OCI-LY3 (cell line): Measurements from ENCODE around the gene IL17RA.

Source experiments
- H2AFZ ChIP-seq: fragments of 200-600, 300-600 bp; shearing (Covaris generic); 2 replicates; pipeline ENCODE4 v1.6.0; 2014; ENCODE audit warnings: antibody characterized with exemption, low read depth, low read length
- H3K27ac ChIP-seq: fragments of 200-600, 300-600 bp; sonication (generic); 2 replicates; pipeline ENCODE4 v1.5.1; 2014; ENCODE audit warnings: mild to moderate bottlenecking, low read length, moderate library complexity, mixed read lengths
- H3K27me3 ChIP-seq: fragments of 200-600, 300-600 bp; sonication (generic); 2 replicates; pipeline ENCODE4 v1.6.1; 2014; ENCODE audit warnings: low read depth, low read length, mixed read lengths
- H3K36me3 ChIP-seq: fragments of 200-600, 300-600 bp; sonication (generic); replicated peaks from 2 replicates; pipeline ENCODE3; 2014; ENCODE audit warnings: low read depth, low read length, mixed read lengths
- H3K4me1 ChIP-seq: fragments of 300-600, 200-600 bp; sonication (generic); 2 replicates; pipeline ENCODE4 v1.6.1; 2014; ENCODE audit warnings: low read length, mixed read lengths
- H3K4me2 ChIP-seq: fragments of 200-600, 300-600 bp; sonication (generic); 2 replicates; pipeline ENCODE4 v1.6.1; 2014; ENCODE audit warnings: low read length, mixed read lengths
- H3K4me3 ChIP-seq: fragments of 300-600, 200-600 bp; sonication (generic); 2 replicates; pipeline ENCODE4 v1.5.1; 2014; ENCODE audit warnings: antibody characterized with exemption, mild to moderate bottlenecking, low read length, moderate library complexity
- H3K79me2 ChIP-seq: fragments of 300-600, 200-600 bp; shearing (Covaris generic); 2 replicates; pipeline ENCODE4 v1.6.1; 2014; ENCODE audit warnings: mild to moderate bottlenecking, low read length, mixed read lengths
- H3K9ac ChIP-seq: fragments of 300-600, 200-600 bp; shearing (Covaris generic); 2 replicates; pipeline ENCODE4 v1.6.0; 2014; ENCODE audit warnings: mild to moderate bottlenecking, low read length, moderate library complexity
- H3K9me3 ChIP-seq: fragments of 200-600, 300-600 bp; shearing (Covaris generic); 2 replicates; pipeline ENCODE4 v1.6.1; 2014; ENCODE audit warnings: low read length, mixed read lengths; ENCODE audit not compliant: insufficient read depth
- H4K20me1 ChIP-seq: fragments of 200-600, 300-600 bp; sonication (generic); 2 replicates; pipeline ENCODE4 v1.6.1; 2016; ENCODE audit warnings: low read length, mixed read lengths; ENCODE audit not compliant: insufficient read depth
- CTCF ChIP-seq: fragments of 200-600, 300-600 bp; sonication (generic); IDR thresholded peaks from 2 replicates; pipeline ENCODE4 v1.5.1; 2014; ENCODE audit warnings: antibody characterized with exemption, low read length, low read depth
- EZH2phosphoT487 ChIP-seq: fragments of 200-600 bp; shearing (Covaris generic); IDR thresholded peaks from 2 replicates; pipeline ENCODE4 v1.6.1; 2018; ENCODE audit warnings: antibody characterized with exemption, mixed run types, low read depth

Gene IL17RA

GRCh38 chr22:17098379-17098819, 13.6 kb downstream of the IL17RA start:
- Histone ChIP-seq H3K27ac (no peak overlapping the region), H3K4me1 (peaks cover 13% of the 10 kb centered on the region; the same call in 1 of the 2 replicates), H4K20me1 (peaks cover 25% of the 10 kb centered on the region; the same call in 1 of the 2 replicates), H3K79me2 (no peaks in the 10 kb centered on the region), H3K9ac (no peak overlapping the region), H2AFZ (no peak overlapping the region), H3K9me3 (no peaks in the 10 kb centered on the region), H3K4me2 (no peak overlapping the region), H3K27me3 (no peaks in the 10 kb centered on the region), H3K36me3 (peaks cover 38% of the 10 kb centered on the region), H3K4me3 (no peak overlapping the region)
- TF ChIP-seq CTCF (no peak), EZH2phosphoT487 (no peak)

GRCh38 chr22:17100621-17101020, 15.8 kb downstream of the IL17RA start:
- peaks cover 23% of the 10 kb centered on the region; the same call in 1 of the 2 replicates for H4K20me1 ChIP-seq
- H2AFZ ChIP-seq, result no peak overlapping the region
- H3K4me3 ChIP-seq, result no peak overlapping the region
- H3K4me2 ChIP-seq, result no peak overlapping the region
- H3K36me3 ChIP-seq, result peaks cover 42% of the 10 kb centered on the region
- H3K9me3 ChIP-seq, result no peaks in the 10 kb centered on the region
- TF ChIP-seq EZH2phosphoT487 (no peak), CTCF (no peak)
- no peaks in the 10 kb centered on the region for H3K27me3 ChIP-seq
- no peak overlapping the region for H3K27ac ChIP-seq
- no peaks in the 10 kb centered on the region for H3K79me2 ChIP-seq
- H3K4me1 ChIP-seq, result peaks cover 13% of the 10 kb centered on the region; the same call in 1 of the 2 replicates
- no peak overlapping the region for H3K9ac ChIP-seq

- Histone ChIP-seq H3K79me2 (no peaks in the 10 kb centered on the region), H3K36me3 (peaks cover 48% of the 10 kb centered on the region), H3K4me1 (peaks cover 13% of the 10 kb centered on the region; the same call in 1 of the 2 replicates), H3K27me3 (no peaks in the 10 kb centered on the region), H3K27ac (no peak overlapping the region), H3K4me2 (no peak overlapping the region), H3K4me3 (no peak overlapping the region), H3K9me3 (no peaks in the 10 kb centered on the region), H2AFZ (no peak overlapping the region), H3K9ac (no peak overlapping the region), H4K20me1 (peaks cover 18% of the 10 kb centered on the region; the same call in 1 of the 2 replicates)
- TF ChIP-seq CTCF (no peak), EZH2phosphoT487 (no peak)
These were observed 16.9 kb downstream of the IL17RA start for GRCh38 chr22:17101475-17102296.

- Histone ChIP-seq H3K36me3 (peaks cover 48% of the 10 kb centered on the region), H3K9ac (no peak overlapping the region), H3K79me2 (no peaks in the 10 kb centered on the region), H3K4me3 (no peak overlapping the region), H3K27me3 (no peaks in the 10 kb centered on the region), H3K9me3 (no peaks in the 10 kb centered on the region), H3K4me2 (no peak overlapping the region), H4K20me1 (peaks cover 14% of the 10 kb centered on the region; the same call in 1 of the 2 replicates), H3K4me1 (peaks cover 9% of the 10 kb centered on the region; the same call in 1 of the 2 replicates), H3K27ac (no peak overlapping the region), H2AFZ (no peak overlapping the region)
- TF ChIP-seq CTCF (no peak), EZH2phosphoT487 (no peak)
These were observed 17.5 kb downstream of the IL17RA start for GRCh38 chr22:17102297-17102667.
